Endothelial cell of umbilical vein (primary cell): ENCODE results near the gene C10orf105. TPM values are rescaled to one million over a fixed set of nuclear protein-coding genes. Genes with fewer than 3 reads are reported as not detected.

Experiments used
- BruUV-seq: library from RNA; stranded (reverse); fragments of 400-500 nt; replicated peaks from 2 replicates; lab custom pipeline; 2021; lab: Mats Ljungman, UMichigan
- CTCF ChIA-PET: fragments of 300-600, 350-600 bp; sonication (Branson Sonifier 250); formaldehyde crosslinking; loops from one replicate; lab custom pipeline; 2021; ENCODE audit warnings: antibody characterized with exemption, inconsistent platforms; lab: Charles Lee
- POLR2A ChIA-PET: fragments of 300-600, 350-600 bp; sonication (Branson Sonifier 250); formaldehyde crosslinking; loops from one replicate; lab custom pipeline; 2021; ENCODE audit warnings: antibody characterized with exemption, inconsistent platforms; lab: Charles Lee
- DNase-seq: peaks from one replicate; pipeline ENCODE4 v3.0.0-alpha.2; 2011; ENCODE audit warnings: low read depth, low spot score
- FAIRE-seq: peaks from 2 replicates; lab custom pipeline; 2011; peaks lifted over from hg19 to GRCh38; lab: Jason Lieb, UNC
- H2AFZ ChIP-seq: 2 replicates; pipeline ENCODE4 v1.6.0; 2012; ENCODE audit warnings: low read depth, low read length, control low read depth, inconsistent platforms
- H3K27ac ChIP-seq: 2 replicates; pipeline ENCODE4 v1.5.1; 2011; ENCODE audit warnings: low read depth, mild to moderate bottlenecking, control low read depth, low read length, moderate library complexity; ENCODE audit not compliant: insufficient read depth
- H3K27me3 ChIP-seq, 2 experiments: 2 replicates each; pipeline versions ENCODE4 v1.6.0 to v1.6.1; 2011; ENCODE audit warnings: low read length in 2 of 2, mixed read lengths in 1 of 2; ENCODE audit not compliant: control insufficient read depth in 2 of 2, insufficient read depth in 2 of 2
- H3K36me3 ChIP-seq, 2 experiments: 2 replicates in 1 of 2; 3 replicates in 1 of 2; pipeline ENCODE4 v1.5.1; 2011; ENCODE audit warnings: low read length in 2 of 2, mild to moderate bottlenecking in 1 of 2, moderate library complexity in 1 of 2; ENCODE audit not compliant: control insufficient read depth in 2 of 2, insufficient read depth in 2 of 2; ENCODE audit errors: extremely low read depth in 1 of 2
- H3K4me1 ChIP-seq: 3 replicates; pipeline ENCODE4 v1.5.1; 2011; ENCODE audit warnings: mild to moderate bottlenecking, low read length; ENCODE audit not compliant: control insufficient read depth, insufficient read depth; ENCODE audit errors: extremely low read depth
- H3K4me2 ChIP-seq: 2 replicates; pipeline ENCODE4 v1.6.1; 2011; ENCODE audit warnings: low read length, control low read depth, mixed read lengths; ENCODE audit not compliant: insufficient read depth
- H3K4me3 ChIP-seq, 3 experiments: fragments of 200-600 bp in 1 of 3; sonication (generic), shearing (Covaris generic) in 1 of 3; replicated peaks in 1 of 3; 2 replicates each; pipeline ENCODE4 v1.5.1; 2011 to 2016; ENCODE audit warnings: control low read depth in 3 of 3, low read length in 3 of 3, mild to moderate bottlenecking in 2 of 3, inconsistent platforms in 1 of 3, low read depth in 1 of 3, moderate library complexity in 1 of 3; ENCODE audit not compliant: insufficient read depth in 1 of 3
- H3K79me2 ChIP-seq: 2 replicates; pipeline ENCODE4 v1.6.0; 2012; ENCODE audit warnings: low read length, inconsistent platforms; ENCODE audit not compliant: control insufficient read depth, insufficient read depth
- H3K9ac ChIP-seq: replicated peaks from 2 replicates; pipeline ENCODE3; 2011; ENCODE audit warnings: low read length, control low read depth; ENCODE audit not compliant: insufficient read depth; ENCODE audit errors: extremely low read depth
- H3K9me1 ChIP-seq: replicated peaks from 3 replicates; pipeline ENCODE4 v1.6.0; 2011; ENCODE audit warnings: mild to moderate bottlenecking, low read length; ENCODE audit not compliant: control insufficient read depth, insufficient read depth; ENCODE audit errors: extremely low read depth
- H3K9me3 ChIP-seq: replicated peaks from 2 replicates; pipeline ENCODE4 v1.5.1; 2012; ENCODE audit warnings: low read length, inconsistent platforms; ENCODE audit not compliant: control insufficient read depth, insufficient read depth
- H4K20me1 ChIP-seq: replicated peaks from 2 replicates; pipeline ENCODE3; 2011; ENCODE audit warnings: mild to moderate bottlenecking, low read length; ENCODE audit not compliant: control insufficient read depth, insufficient read depth; ENCODE audit errors: extremely low read depth
- EZH2 ChIP-seq: IDR thresholded peaks from 2 replicates; pipeline ENCODE4 v1.6.1; 2012; ENCODE audit warnings: borderline replicate concordance, low read depth, mild to moderate bottlenecking, moderate library complexity, low read length, inconsistent platforms; ENCODE audit not compliant: severe bottlenecking
- FOS ChIP-seq: IDR thresholded peaks from 2 replicates; pipeline ENCODE4 v1.6.1; 2011; ENCODE audit warnings: mild to moderate bottlenecking, low read length, moderate library complexity, borderline replicate concordance; ENCODE audit not compliant: insufficient read depth
- GATA2 ChIP-seq: IDR thresholded peaks from 2 replicates; pipeline ENCODE4 v1.7.0; 2011; ENCODE audit warnings: low read depth, mild to moderate bottlenecking, moderate library complexity, mixed read lengths, low read length; ENCODE audit not compliant: insufficient read length, insufficient read depth
- JUN ChIP-seq: IDR thresholded peaks from 2 replicates; pipeline ENCODE4 v1.6.1; 2011; ENCODE audit warnings: borderline replicate concordance, low read depth; ENCODE audit not compliant: insufficient read length, insufficient read depth
- MYC ChIP-seq: IDR thresholded peaks from one replicate; pipeline ENCODE4 v1.6.1; 2011; ENCODE audit warnings: mild to moderate bottlenecking, low read depth, low read length
- POLR2A ChIP-seq: IDR thresholded peaks from 2 replicates; pipeline ENCODE4 v1.6.1; 2012; ENCODE audit warnings: low read depth, mild to moderate bottlenecking, control low read depth, low read length
- POLR2AphosphoS5 ChIP-seq: IDR thresholded peaks from 2 replicates; pipeline ENCODE4 v1.6.1; 2012; ENCODE audit warnings: low read depth, mild to moderate bottlenecking, control low read depth, low read length, moderate library complexity; ENCODE audit not compliant: insufficient read depth
- dilution Hi-C: fragments of 300-500 bp; cut with MboI; formaldehyde crosslinking; loops from one replicate; pipeline ENCODE4 v1.15.0; 2019; ENCODE audit warnings: low sequenced_read_pairs; ENCODE audit not compliant: extremely low pct_ligation_motif_present
- intact Hi-C: fragments of 100-400 bp; cut with micrococcal nuclease; formaldehyde crosslinking; loops from one replicate; pipeline ENCODE4 v1.10.0; 2022
- polyA plus RNA-seq, 4 experiments: library from polyadenylated mRNA; depleted of rRNA in 3 of 4; stranded (reverse) in 3 of 4; unstranded in 1 of 4; fragments of >200 nt; gene quantifications; 2 replicates each; pipeline versions ENCODE4 v1.2.1 to v1.2.3, GENCODE V29; 2011 to 2012; ENCODE audit warnings: missing spikeins in 1 of 4
- total RNA-seq: library from RNA; stranded (reverse); gene quantifications from 2 replicates; pipeline ENCODE4 v1.2.3, GENCODE V29; 2021
- TF ChIP-seq, protein P1 (sequence below), 2 donors: IDR thresholded peaks; 1 replicate in 1 of 2; 2 replicates in 1 of 2; pipeline ENCODE4 v1.5.1; 2011; ENCODE audit warnings: low read length in 2 of 2, mild to moderate bottlenecking in 2 of 2, moderate library complexity in 2 of 2, control low read depth in 1 of 2, inconsistent platforms in 1 of 2, low read depth in 1 of 2; ENCODE audit not compliant: insufficient read depth in 1 of 2; ENCODE audit errors: extremely low read depth in 1 of 2
- TF ChIP-seq, protein P2 (sequence below): IDR thresholded peaks from 2 replicates; pipeline ENCODE4 v1.6.1; 2011; ENCODE audit not compliant: insufficient read depth, insufficient read length

C10orf105 gene
- total and polyA plus RNA-seq, 2 donors (not counting 3 experiments of a cell fraction or from before 2014, with no cell fraction given): not detected

DNA sequence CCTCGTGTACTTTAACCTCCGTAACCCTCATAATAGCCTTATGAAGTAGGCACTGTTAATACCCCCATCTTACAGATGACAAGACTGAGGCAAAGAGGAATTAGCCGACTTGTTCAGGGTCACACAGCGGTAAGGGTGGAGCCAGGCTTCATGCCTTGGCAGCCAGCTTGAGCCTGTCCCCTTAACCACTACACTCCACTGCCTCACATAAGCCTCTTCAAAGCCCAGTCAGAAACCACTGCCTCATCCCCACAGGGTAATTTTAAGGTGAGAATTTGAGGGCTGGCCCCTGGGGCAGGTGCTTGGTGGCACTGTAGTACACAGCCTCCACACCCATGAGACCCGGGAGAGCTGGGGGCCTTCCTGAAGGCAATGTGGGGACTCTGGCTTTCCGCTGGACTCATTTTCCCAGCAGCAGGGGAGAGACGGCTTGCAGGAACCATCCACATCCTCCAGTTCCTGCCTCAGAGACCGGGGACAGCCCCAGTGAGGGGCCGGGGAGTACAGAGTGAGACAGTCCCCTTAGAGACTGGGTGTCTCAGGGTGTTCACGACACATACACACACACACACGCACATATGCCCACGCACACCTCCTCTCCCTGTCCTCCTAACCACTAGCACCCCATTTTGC lies 7.6 kb upstream of the C10orf105 start:
- Histone ChIP-seq H2AFZ (no peak overlapping the region), H3K9me3 (no peaks in the 10 kb centered on the region), H3K27me3 (no peaks in the 10 kb centered on the region), H3K4me2 (no peak overlapping the region), H3K4me3 (no peak overlapping the region), H3K36me3 (no peaks in the 10 kb centered on the region), H3K4me1 (peaks cover 3% of the 10 kb centered on the region), H3K27ac (no peak overlapping the region), H3K79me2 (no peaks in the 10 kb centered on the region), H3K9me1 (no peaks in the 10 kb centered on the region), H4K20me1 (no peaks in the 10 kb centered on the region), H3K9ac (no peak overlapping the region)
- DNase-seq (no peak), FAIRE-seq (no peak)
- no TSS peak for BruUV-seq
- TF ChIP-seq, protein P1, sequence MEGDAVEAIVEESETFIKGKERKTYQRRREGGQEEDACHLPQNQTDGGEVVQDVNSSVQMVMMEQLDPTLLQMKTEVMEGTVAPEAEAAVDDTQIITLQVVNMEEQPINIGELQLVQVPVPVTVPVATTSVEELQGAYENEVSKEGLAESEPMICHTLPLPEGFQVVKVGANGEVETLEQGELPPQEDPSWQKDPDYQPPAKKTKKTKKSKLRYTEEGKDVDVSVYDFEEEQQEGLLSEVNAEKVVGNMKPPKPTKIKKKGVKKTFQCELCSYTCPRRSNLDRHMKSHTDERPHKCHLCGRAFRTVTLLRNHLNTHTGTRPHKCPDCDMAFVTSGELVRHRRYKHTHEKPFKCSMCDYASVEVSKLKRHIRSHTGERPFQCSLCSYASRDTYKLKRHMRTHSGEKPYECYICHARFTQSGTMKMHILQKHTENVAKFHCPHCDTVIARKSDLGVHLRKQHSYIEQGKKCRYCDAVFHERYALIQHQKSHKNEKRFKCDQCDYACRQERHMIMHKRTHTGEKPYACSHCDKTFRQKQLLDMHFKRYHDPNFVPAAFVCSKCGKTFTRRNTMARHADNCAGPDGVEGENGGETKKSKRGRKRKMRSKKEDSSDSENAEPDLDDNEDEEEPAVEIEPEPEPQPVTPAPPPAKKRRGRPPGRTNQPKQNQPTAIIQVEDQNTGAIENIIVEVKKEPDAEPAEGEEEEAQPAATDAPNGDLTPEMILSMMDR (IDR thresholded peaks at IDR 0.05; ENCODE audit: extremely low read depth in 1 of 2, insufficient read depth in 1 of 2, low read depth in 1 of 2, low read length in 2 of 2): no peak
- TF ChIP-seq FOS (no peak), MYC (no peak), POLR2AphosphoS5 (no peak), JUN (no peak), GATA2 (no peak), POLR2A (no peak), EZH2 (no peak)
- TF ChIP-seq, protein P2, sequence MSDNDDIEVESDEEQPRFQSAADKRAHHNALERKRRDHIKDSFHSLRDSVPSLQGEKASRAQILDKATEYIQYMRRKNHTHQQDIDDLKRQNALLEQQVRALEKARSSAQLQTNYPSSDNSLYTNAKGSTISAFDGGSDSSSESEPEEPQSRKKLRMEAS: no peak
- ChIA-PET POLR2A (no interaction called here), CTCF (interaction anchor here (0.9 to 2.5 kb wide), 6 partner anchors 8 to 46 kb away, joined by 3 to 15 read pairs (median 4); partner anchors contain the start of gene VSIR)
- intact Hi-C loops: loop anchor here (2.0 to 10.0 kb wide), 3 partner anchors 46 to 168 kb away; partner anchors contain the start of gene VSIR
- dilution Hi-C loops: no loop called here
